HK-2 (cell line): Measurements from ENCODE around the gene RUSC2.
"Not testable (repeated sequence)": the region's sequence is repeated elsewhere in the genome, so short reads cannot be mapped to it uniquely, and the experiment has no call there.

Experiments
- DNase-seq: peaks from one replicate; pipeline ENCODE4 v3.0.0-alpha.2; 2018; ENCODE audit not compliant: unreplicated experiment

The RUSC2 gene

DNA sequence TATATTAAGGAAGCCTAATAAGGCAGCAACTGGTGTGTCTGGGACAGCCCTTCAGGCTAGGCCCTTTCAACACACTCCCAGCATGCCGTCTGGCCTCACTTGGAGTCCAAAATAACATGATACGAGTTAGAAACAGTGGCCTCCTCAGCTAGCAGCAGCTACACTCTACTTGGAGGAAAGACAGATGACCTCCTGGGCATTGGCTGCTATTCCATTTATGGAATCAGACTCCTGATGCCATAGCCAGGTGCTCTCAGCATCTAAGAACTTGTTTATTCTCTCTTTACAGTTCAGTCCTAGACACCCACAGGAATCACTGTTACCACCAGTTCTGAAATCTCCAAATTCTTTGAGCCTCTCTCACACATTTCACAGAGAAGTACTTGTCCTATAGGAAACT, 31.8 kb downstream of the RUSC2 start:
- no peak for DNase-seq

DNA sequence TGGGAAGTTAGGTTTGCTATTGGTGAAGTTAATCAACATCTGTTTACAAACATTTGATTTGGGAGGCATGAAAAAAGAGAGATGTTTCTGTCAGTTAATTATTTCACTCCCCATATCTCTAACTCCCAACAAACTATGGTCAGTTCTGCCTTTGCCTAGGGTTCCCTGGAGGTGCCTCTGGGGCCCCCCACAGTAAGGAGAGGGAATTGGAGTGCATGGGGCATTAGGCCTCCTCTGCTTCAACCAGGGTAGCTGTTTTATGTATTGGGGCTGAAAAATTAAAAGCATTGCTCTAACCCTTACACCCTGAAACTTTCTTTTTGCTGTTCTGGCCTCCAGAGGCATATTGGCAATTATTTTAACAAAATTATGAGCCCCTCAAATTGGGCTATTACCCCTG, 32.3 kb downstream of the RUSC2 start:
- DNase-seq, result no peak

DNA sequence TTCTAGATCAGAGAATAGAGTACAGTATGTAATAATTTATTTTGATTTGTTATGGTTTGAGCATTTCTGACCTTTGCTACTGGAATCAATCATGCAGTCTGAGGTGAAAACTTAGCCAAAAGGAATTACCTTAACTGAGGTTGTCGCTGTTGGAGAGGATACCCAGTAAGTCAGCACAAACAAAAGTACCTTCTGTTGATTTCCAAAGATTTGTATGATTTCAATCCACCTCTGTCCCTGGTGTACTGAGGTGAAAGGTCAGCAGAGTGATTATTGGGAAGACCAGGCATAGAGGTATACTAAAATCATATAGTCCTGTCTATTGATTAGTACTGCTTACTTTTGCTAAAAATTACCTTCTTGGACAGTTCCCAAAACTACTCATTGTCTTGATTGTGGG, 32.8 kb downstream of the RUSC2 start:
- no peak for DNase-seq

DNA sequence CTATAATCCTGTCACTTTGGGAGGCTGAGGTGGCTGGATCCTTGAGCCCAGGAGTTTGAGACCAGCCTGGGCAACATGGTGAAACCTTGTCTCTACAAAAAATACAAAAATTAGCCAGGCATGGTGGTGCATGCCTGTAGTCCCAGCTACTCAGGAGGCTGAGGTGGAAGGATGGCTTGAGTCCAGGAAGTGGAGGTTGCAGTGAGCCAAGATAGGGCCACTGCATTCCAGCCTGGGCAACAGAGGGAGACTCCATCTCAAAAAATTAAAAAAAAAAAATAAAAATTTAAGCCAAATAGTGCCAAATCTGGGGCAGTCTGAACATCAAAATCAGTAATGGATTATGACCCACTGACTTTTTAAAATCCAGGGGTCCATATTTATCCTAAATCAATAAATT, 33.6 kb downstream of the RUSC2 start:
- DNase-seq, result not testable (repeated sequence)

- DNase-seq, result peak; percentile 35
Observed at GRCh38 chr9:35526087-35526801, 36.3 kb downstream of the RUSC2 start.

DNA sequence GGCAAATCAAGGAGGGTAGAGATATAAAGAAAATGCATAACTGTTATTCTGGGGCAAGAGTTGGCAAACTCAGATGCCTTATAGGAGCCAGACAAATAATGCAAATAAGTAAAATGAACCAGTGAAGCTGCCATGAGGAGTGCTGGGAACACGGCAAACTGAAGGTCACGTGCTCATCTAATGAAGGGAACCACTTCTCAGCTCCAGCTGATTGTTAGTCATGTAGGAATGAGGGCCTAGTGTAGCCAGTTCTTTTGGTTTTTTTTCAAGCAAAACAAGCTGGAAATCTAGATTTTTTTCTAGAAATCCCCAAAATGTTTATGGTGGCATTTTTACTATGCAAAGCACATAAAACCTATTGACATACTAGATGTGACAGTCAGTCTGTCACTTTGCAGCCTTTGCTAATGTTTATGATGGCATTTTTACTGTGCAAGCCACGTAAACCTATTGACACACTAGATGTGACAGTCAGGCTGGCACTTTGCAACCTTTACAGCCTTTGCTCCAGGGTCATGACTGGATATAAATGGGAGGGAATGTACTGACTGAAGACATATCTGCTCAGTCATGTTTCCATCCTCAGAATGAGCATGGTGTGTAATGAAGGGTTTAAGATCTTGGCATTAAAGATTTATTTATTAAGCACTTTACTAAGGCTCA, 39.4 kb downstream of the RUSC2 start:
- DNase-seq, result no peak

GRCh38 chr9:35533398-35533797, 43.5 kb downstream of the RUSC2 start:
- DNase-seq, result no peak

- not testable (repeated sequence) for DNase-seq
Observed at GRCh38 chr9:35534921-35535320, 45.0 kb downstream of the RUSC2 start.

- DNase-seq, result no peak
Observed at GRCh38 chr9:35537913-35538312, 48.0 kb downstream of the RUSC2 start.

DNA sequence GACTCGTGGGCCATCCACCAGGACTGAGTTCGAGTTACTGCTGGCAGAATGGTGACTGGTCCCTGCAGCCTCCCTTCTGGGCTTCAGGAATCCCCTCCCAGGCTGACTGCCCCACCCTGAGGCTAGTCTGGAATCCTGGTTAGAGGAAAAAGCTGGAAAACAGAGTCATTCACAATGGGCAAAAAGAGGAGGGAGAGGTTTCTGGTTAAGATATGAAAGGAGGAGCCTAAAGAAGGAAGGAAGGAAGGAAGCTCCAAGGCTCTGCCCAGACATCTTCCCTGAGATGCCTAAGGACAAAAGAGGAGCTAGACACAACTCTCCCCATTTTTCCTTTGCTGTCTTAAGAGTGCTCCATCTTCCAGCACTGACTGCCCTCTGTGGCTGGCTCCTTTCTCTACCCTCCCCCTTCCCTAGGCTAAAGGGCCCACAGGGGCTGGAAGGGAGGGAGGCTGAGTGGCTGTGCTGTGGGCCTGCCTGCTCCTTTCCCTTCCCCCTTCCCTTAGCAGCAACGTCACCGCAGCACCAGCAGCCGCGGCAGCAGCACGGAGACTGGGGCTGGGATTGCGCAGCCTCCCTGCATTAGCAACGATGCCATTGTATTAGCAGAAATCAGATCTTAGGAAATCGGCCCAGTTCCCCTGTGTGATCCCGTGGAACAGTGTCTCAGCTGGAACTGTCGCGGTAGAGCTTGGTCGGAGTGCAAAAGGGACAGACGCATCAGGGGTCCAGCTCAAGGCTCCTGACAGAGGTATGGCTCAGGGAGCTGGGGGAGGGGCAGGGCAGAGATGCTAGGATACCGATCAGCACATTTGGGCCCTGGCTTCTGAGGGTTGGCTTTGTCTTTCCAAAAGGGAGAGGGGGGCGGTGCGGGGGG, 48.7 kb downstream of the RUSC2 start:
- no peak for DNase-seq
